Measurements from ENCODE around the gene DKK2.

DNA sequence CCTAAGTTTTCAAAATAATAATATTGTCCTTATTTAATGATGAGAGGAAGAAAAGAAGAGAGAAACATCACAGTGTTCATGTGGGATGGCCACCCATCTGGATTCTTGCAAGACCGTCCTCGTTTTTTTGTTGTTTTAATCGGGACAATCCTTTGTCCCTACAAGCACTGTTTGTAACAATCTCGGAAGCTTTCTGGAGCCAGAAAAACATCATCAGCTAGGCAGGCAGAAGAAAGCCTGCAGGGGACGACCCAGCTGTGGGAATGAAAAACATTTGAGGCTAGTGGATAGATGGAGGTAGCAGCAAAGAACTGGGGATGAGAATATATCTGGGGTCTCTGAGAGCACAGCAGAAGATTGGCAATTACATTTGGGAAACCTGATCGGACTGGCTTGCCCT is 105.6 kb downstream of the DKK2 start:
- no peak for TF ChIP-seq EZH2 (IDR thresholded peaks at IDR 0.05; ENCODE audit: insufficient read depth, low read length)
- TF ChIP-seq, protein P1, sequence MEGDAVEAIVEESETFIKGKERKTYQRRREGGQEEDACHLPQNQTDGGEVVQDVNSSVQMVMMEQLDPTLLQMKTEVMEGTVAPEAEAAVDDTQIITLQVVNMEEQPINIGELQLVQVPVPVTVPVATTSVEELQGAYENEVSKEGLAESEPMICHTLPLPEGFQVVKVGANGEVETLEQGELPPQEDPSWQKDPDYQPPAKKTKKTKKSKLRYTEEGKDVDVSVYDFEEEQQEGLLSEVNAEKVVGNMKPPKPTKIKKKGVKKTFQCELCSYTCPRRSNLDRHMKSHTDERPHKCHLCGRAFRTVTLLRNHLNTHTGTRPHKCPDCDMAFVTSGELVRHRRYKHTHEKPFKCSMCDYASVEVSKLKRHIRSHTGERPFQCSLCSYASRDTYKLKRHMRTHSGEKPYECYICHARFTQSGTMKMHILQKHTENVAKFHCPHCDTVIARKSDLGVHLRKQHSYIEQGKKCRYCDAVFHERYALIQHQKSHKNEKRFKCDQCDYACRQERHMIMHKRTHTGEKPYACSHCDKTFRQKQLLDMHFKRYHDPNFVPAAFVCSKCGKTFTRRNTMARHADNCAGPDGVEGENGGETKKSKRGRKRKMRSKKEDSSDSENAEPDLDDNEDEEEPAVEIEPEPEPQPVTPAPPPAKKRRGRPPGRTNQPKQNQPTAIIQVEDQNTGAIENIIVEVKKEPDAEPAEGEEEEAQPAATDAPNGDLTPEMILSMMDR (IDR thresholded peaks at IDR 0.05; ENCODE audit: insufficient read depth, low read depth, low read length) = no peak

All from astrocyte (in vitro differentiated cells and primary cell).